GM18909 (cell line): ENCODE results near the gene DESI1.
"Not testable (repeated sequence)": the region's sequence is repeated elsewhere in the genome, so short reads cannot be mapped to it uniquely, and the experiment has no call there.

Experiments
- ATAC-seq: cut with Tn5 transposase; IDR thresholded peaks from one replicate; pipeline ENCODE4 v1.9.1; 2021; ENCODE audit warnings: mild to moderate bottlenecking; ENCODE audit not compliant: unreplicated experiment, poor library complexity

The DESI1 gene

GRCh38 chr22:41637623-41638022, 16.8 kb upstream of the DESI1 start:
- ATAC-seq: not testable (repeated sequence)

- ATAC-seq: no peak
Observed at GRCh38 chr22:41636467-41636866, 15.6 kb upstream of the DESI1 start.

- not testable (repeated sequence) for ATAC-seq
Observed at GRCh38 chr22:41634610-41635009, 13.8 kb upstream of the DESI1 start.

GRCh38 chr22:41631615-41632014, 10.8 kb upstream of the DESI1 start:
- not testable (repeated sequence) for ATAC-seq

- ATAC-seq: not testable (repeated sequence)
Observed at GRCh38 chr22:41631115-41631514, 10.3 kb upstream of the DESI1 start.

GRCh38 chr22:41625577-41625976, 4.7 kb upstream of the DESI1 start:
- no peak for ATAC-seq

- ATAC-seq: no peak
Observed at GRCh38 chr22:41621911-41622179, 1.0 kb upstream of the DESI1 start.

GRCh38 chr22:41621099-41621910, 462 bp upstream of the DESI1 start, which contains the start of gene XRCC6:
TSS of gene XRCC6 (plus strand) at chr22:41621295. CDS start at chr22:41622005, 710 bp downstream.
- ATAC-seq: peak; percentile 84

- ATAC-seq: peak; percentile 21
Observed at GRCh38 chr22:41619979-41620588, 759 bp downstream of the DESI1 start.

- ATAC-seq: no peak
Observed at GRCh38 chr22:41613456-41613855, 7.4 kb downstream of the DESI1 start.

GRCh38 chr22:41612603-41613306, 8.1 kb downstream of the DESI1 start:
- no peak for ATAC-seq

- ATAC-seq: no peak
Observed at GRCh38 chr22:41608386-41608785, 12.5 kb downstream of the DESI1 start.

GRCh38 chr22:41603873-41604332, 16.9 kb downstream of the DESI1 start:
- peak; percentile 79 for ATAC-seq

GRCh38 chr22:41600976-41601375, 19.9 kb downstream of the DESI1 start:
- ATAC-seq: no peak

- ATAC-seq: no peak
Observed at GRCh38 chr22:41598891-41599635, 21.8 kb downstream of the DESI1 start.

GRCh38 chr22:41598081-41598480, 22.8 kb downstream of the DESI1 start:
- ATAC-seq: no peak

GRCh38 chr22:41597635-41597953, 23.2 kb downstream of the DESI1 start:
- ATAC-seq: no peak

GRCh38 chr22:41596776-41597634, 23.8 kb downstream of the DESI1 start:
- ATAC-seq: no peak

- no peak for ATAC-seq
Observed at GRCh38 chr22:41595703-41596102, 25.1 kb downstream of the DESI1 start.
